Head of caudate nucleus (tissue), 42 donors: ENCODE results near the gene FOXE3.

Source experiments
- DNase-seq, 42 donors: peaks; one replicate each; pipeline versions ENCODE4 v3.0.0 to v3.0.0-alpha.2; 2020 to 2021; ENCODE audit warnings: mixed read lengths in 7 of 42
- intact Hi-C: fragments of 100-400 bp; cut with DNase I; formaldehyde crosslinking; loops from one replicate; pipeline ENCODE4 v1.15.0; 2022

FOXE3 gene

GRCh38 chr1:47402591-47402990 is 13.5 kb upstream of the FOXE3 start:
- intact Hi-C loops: no loop called here
- DNase-seq: no peak

DNA sequence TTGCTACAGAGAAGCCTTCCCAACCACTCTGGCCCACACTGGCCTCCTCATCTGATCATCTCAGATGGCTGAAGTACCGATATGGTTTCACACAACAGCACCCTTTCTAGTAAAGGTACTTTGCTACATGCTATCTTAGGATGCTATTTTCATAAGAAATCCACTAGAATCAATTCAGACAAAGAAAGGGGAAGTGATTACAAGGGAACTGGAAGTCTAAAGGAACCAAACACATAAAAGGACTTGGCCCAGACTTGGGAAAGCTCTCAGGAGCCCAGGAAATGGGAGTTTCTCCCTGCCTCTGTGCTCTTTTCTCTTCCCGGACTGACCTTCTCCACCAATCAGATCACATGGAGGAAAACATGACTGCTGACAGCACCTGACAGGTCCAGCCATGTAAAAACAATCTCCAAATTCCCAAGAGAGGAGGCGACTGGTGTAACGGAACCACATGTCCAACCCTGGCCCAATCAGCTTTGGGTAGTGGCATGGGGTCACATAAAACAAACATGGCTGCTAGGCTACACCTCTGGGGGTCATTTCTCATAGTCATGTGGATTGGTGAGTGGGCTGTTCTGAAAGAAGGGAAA is 12.7 kb upstream of the FOXE3 start:
- intact Hi-C loops: no loop called here
- no peak for DNase-seq

DNA sequence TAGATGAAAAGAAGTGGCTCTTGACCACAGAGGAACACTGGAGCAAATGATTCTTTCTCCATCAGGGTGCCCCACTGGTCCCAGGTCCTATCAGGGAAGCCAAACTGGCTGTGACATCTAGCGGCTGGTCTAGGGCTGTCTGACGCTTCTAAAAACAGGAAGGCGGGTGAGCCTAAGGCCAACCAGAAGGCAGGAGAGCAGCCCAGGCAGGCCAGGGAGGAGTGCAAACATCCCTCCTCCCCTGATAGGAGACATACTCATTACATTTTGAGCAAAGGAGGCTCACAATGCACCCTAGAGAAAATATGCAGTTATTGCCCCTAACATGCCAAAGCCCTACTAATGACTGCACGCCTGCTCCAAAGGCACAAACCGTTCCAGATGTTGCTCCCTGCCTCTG is 10.4 kb upstream of the FOXE3 start:
- DNase-seq: no peak

GRCh38 chr1:47406966-47407365 is 9.1 kb upstream of the FOXE3 start:
- DNase-seq: no peak
- intact Hi-C loops: no loop called here

More for the DNA sequence above, 10.4 kb upstream of the FOXE3 start:
- intact Hi-C loops: no loop called here

DNA sequence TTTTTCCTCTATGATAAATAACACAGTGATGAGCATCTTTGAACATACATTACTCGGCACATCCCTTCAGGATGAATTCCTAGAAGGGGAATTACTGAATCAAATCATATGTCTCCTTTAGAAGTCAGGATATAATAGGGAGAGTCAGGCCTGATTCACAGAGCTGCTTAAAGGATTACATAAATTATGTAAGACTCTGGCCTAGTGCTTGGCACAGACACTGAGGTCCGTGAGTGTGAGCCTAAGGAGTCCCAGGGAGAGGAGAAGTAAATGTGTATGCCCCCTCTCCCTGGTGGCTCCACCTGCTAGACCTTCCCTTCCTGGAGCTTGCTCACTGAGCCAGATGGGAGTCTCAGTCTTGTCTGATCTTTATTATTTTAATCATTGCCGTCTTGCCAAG is 8.6 kb upstream of the FOXE3 start:
- DNase-seq: no peak
- intact Hi-C loops: no loop called here

DNA sequence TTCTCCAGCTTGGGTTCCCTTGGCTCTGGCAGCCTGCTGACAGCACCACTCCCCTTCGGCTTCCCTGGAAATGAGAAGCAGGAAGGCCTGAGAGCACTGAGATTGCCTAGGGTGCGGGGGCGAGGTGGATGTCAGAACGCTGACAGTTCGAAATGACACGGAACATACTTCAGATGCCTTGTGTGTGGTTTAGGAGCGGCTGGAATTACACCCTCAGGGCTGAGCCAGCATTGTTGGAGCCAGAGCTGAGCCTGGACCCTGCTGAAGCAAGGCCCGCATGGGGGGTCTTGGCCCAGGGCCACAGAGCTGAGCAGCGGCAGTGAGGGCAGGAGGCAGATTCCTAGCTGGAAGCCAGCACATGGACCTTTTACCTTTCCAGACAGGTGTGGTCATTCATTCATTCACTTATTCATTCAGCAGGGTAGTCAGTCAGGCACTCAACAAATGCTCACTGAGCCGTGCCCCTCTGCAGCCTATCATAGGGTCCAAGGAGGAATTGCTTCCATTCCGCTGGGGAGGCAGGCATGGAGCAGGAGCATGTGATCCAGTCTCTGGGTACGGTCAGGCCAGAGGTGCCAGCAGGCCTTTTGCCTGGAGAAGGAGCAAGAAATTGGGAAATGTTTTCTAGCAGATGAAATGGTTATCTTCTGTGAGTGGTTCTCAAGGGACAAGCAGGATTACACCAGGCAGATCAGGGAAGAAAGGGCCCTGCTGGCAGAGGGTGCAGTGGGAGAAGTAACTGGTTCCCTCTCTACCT is 6.6 kb upstream of the FOXE3 start:
- intact Hi-C loops: no loop called here
- peak in 39 of 42 donors; percentile 8 to 82 (median 48) for DNase-seq

GRCh38 chr1:47410068-47410455 is 6.0 kb upstream of the FOXE3 start:
- intact Hi-C loops: no loop called here

DNA sequence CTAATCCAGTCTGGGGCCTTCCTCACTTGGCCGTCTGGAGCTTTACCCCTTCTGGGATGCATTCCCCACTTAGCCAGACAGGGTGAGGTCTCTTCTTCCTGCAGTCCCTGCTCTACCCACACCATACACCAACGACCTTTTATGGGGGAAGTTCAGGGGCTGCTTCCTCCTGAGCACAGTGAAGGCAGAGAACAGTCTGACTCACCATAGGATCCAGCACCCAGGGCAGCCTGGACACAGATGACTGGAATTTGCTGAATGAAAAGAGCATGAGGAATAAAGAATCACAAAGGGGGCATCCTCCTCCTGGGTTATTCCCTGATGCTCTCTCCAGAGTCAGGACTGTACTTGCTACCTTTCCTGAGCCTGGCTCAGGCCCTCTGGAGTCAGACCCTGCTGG is 4.6 kb upstream of the FOXE3 start:
- intact Hi-C loops: no loop called here
- no peak for DNase-seq

More at GRCh38 chr1:47410068-47410455, 6.0 kb upstream of the FOXE3 start:
- DNase-seq: no peak

- intact Hi-C loops: no loop called here
- DNase-seq: no peak
Observed at GRCh38 chr1:47412437-47412836, 3.6 kb upstream of the FOXE3 start.

- DNase-seq: no peak
- intact Hi-C loops: no loop called here
Observed at GRCh38 chr1:47416319-47417169, 459 bp downstream of the FOXE3 start.

DNA sequence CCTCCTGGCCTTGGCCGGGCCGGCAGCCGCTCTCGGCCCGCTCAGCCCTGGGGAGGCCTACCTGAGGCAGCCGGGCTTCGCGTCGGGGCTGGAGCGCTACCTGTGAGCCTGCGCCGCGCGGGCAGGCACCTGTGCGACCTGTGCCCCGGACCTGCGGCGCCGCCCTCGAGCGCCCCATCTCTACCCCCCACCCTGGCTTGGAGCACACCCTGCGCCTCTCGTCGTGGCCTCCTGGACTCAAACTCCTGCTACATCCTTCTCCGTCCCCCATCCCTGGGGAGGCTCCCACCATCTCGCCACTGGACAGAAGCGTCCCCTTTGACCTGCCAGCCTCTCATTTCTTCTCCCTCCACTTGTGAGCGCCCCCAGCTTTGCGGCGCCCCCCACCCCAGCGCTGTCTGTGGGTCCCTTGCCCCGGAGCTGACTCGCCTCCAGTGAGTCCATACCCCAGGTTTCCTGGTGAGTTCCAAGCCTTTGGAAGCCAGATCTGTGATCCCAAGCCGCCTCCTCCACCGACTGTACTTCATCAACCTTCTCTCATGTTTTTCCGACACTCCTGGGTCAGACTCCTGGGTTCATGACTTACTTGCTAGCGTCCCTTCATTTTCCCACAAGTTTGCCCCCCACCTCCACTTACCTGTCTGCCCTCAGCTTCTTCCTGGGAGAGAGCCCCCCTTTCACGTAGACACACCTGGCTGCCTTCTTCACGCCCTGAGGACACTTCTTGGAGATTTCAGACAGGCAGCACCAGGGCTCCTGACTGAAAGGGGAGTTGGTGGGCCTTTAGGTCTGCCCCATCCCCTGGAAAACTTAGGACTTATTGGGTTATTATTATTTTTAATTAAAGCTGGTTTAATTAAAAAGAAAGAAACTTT is 1.3 kb downstream of the FOXE3 start:
- no peak for DNase-seq
- intact Hi-C loops: no loop called here

DNA sequence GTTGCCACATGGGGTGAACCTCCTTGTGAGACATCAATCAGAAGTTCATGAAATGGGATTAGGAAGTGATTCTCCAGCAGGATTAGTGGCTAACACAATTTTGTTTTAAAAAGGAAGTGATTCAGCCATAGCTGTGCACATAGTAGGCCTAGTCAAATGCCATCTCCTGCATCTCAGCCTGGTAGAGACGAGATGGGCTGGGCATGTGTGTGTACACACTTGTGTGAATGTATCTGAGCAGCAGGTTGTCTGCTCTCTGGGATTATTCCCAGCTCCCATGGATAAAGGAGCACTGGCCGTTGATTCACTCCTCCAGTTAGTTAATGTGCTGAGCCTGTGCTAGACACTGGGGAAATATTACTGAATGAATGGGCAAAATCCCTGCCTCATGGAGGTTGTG is 2.0 kb downstream of the FOXE3 start:
- DNase-seq: no peak
- intact Hi-C loops: no loop called here

- no peak for DNase-seq
- intact Hi-C loops: no loop called here
Observed at GRCh38 chr1:47418681-47419325, 2.7 kb downstream of the FOXE3 start.

GRCh38 chr1:47420547-47420946 is 4.5 kb downstream of the FOXE3 start:
- no peak for DNase-seq
- intact Hi-C loops: no loop called here

DNA sequence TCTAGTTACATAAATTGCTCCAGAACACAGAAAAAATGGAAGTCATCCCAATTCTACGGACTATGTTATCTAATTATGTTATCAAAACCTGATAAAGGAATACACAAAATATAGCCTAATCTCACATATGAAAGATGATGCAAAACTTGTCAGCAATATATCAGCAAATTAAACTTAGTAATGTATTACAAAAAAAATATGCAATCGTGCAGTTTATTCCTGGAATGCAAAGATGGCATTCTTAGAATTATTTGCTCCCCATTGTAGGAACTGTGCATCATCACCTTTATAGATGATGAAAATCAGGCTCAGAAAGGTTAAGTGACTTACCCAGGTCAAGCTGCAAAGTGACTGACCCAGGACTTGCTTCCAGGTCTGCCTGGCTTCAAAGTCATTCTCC is 7.8 kb downstream of the FOXE3 start:
- DNase-seq: no peak
- intact Hi-C loops: no loop called here

DNA sequence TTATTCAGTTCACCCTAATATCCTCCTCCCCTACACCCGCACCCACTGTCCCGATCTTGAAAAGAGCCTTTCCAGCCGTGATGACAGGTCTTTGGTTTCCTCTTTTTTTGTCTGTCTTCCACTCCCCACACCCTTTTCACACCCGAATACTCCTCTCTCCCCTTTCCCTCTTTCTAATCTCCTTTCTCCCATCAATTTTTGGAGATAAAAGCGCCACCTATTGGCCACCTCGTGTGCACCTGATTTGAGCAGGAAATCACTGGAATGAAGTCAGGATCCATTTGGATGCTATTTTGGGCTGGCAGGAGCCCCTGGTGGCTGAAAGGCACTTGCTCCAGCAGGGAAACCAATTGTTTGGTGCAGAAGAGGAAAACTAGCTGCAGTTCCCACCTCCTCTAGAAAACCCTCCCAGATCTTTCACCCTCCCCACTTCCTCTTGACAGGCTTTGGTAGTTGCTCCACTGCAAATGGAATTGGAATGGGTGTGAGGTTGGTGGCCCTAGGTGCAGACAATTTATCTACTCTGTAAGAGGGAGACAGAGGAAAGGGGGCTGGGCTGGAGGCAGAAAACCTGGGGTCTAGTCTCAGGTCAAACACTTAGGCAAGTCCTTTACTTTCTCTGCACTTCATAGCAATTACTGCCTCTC is 8.4 kb downstream of the FOXE3 start:
- DNase-seq: peak in 24 of 42 donors; percentile 5 to 66 (median 36)
- intact Hi-C loops: no loop called here

DNA sequence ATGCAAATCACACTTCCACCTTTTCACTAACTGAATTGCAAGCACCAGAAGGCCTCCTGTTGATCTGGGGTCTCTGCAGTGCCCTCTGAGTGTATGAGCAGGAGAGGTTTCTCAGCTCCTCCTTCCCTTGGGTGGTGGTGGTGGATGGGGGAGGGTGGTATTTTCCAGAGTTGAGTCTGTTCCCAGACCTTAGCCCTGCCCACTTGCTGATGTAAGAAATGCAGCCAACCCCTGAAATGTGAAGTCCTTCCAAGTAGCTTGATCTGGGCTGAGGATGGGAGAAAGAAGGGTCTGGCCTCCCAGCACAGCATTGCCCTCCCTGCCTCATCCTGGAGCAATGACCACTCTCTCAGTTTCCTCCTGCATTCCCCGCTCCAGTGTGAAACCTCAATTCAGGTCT is 15.4 kb downstream of the FOXE3 start:
- DNase-seq: no peak
- intact Hi-C loops: no loop called here
